ENCODE results near the gene PRMT1.

Gene PRMT1

DNA sequence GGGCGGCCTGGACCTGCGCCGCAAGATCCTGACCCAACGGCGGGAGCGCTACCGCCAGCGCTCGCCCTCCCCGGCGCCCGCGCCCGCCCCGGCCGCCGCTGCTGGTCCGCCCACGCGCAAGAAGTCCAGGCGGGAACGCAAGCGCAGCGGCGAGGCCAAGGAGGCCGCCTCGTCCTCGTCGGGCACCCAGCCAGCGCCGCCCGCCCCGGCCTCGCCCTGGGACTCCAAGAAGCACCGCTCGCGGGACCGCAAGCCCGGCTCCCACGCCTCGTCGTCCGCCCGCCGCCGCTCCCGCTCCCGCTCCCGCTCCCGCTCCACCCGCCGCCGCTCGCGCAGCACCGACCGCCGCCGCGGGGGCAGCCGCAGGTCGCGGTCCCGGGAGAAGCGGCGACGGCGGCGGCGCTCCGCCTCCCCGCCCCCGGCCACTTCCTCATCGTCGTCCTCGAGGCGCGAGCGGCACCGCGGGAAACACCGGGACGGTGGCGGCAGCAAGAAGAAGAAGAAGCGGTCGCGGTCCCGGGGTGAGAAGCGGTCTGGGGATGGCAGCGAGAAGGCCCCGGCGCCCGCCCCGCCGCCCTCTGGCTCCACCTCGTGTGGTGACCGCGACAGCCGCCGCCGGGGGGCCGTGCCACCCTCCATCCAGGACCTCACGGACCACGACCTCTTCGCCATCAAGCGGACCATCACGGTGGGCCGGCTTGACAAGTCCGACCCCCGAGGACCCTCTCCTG is 25.1 kb upstream of the PRMT1 start:
- DNase-seq (ENCODE audit: low spot score), result no peak

GRCh38 chr19:49652551-49653465 is 24.3 kb upstream of the PRMT1 start:
- no peak for DNase-seq (ENCODE audit: low spot score)

- no peak for DNase-seq (ENCODE audit: low spot score)
Measured at GRCh38 chr19:49653466-49653806, 23.6 kb upstream of the PRMT1 start.

DNA sequence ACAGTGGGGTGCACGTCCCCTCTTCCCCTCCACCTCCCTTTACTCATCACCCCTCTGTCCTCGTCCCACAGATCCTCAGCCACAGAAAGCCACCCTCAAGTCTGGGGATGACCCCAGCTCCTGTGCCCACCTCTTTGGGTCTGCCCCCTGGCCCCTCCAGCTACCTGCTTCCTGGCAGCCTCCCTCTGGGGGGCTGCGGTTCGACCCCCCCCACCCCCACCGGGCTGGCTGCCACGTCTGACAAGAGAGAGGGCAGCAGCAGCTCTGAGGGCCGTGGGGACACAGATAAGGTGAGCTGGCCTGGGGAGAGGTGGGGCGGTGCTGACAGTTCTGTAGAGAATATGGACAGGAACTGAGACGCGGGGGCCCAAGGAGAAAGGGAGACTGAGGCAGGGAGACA is 22.5 kb upstream of the PRMT1 start:
- DNase-seq (ENCODE audit: low spot score), result no peak

GRCh38 chr19:49655570-49656455 is 21.3 kb upstream of the PRMT1 start:
- no peak for DNase-seq (ENCODE audit: low spot score)

DNA sequence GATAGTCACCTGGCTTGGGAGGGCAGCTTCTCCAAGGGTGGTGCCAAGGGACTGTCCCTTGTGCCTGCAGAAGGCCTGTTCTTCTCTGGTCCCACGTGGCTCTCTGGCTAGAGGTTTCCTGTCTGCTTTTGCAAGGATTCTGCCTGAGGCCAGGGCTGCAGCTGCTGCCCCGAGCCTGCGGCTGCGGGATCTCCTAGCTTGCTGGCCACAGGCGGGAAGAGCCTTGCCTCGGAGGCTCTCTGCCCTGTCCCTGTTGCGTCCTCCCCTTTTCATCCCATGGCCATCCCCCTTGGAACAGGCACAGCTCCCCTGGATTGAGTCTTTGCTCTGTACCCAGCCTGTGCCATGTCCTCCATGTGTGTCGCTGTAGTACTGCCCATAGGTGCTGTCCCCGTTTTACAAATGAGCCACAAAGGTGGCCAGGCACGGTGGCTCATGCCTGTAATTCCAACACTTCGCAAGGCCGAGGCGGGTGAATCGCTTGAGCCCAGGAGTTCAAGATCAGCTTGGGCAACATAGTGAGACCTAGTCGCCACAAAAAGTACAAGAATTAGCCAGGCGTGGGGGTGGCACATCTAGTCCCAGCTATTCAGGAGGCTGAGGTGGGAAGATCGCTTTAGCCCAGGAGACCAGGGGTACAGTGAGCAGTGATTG is 20.5 kb upstream of the PRMT1 start:
- no peak for DNase-seq (ENCODE audit: low spot score)

DNA sequence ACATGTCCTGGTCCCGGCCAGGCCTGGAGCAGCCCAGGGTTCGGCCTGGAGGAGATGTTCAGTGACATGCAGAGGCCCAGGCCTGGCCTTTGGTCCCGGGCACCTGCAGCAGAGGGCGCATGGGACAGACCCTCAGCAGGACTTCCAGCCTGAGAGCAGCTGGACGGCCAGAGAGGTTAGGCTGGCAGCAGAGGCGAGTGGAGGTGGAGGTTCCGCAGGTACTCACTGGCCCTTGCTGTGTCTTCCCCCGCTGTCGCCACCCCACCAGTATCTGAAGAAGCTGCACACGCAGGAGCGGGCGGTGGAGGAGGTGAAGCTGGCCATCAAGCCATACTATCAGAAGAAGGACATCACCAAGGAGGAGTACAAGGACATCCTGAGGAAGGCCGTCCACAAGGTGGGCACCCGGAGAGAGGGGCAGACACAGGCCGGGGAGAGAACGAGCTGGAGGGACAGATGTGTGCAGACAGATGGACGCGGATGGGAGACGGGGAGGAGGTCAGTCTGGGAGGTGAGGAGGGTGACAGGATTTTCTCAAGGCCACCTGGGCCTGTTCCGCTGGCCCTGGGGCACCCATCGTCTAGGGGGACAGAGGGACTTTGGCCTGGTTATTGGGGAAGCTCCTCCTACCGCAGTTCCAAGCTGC is 19.5 kb upstream of the PRMT1 start:
- DNase-seq (ENCODE audit: low spot score), result no peak

GRCh38 chr19:49658139-49658517 is 18.9 kb upstream of the PRMT1 start:
- no peak for DNase-seq (ENCODE audit: low spot score)

DNA sequence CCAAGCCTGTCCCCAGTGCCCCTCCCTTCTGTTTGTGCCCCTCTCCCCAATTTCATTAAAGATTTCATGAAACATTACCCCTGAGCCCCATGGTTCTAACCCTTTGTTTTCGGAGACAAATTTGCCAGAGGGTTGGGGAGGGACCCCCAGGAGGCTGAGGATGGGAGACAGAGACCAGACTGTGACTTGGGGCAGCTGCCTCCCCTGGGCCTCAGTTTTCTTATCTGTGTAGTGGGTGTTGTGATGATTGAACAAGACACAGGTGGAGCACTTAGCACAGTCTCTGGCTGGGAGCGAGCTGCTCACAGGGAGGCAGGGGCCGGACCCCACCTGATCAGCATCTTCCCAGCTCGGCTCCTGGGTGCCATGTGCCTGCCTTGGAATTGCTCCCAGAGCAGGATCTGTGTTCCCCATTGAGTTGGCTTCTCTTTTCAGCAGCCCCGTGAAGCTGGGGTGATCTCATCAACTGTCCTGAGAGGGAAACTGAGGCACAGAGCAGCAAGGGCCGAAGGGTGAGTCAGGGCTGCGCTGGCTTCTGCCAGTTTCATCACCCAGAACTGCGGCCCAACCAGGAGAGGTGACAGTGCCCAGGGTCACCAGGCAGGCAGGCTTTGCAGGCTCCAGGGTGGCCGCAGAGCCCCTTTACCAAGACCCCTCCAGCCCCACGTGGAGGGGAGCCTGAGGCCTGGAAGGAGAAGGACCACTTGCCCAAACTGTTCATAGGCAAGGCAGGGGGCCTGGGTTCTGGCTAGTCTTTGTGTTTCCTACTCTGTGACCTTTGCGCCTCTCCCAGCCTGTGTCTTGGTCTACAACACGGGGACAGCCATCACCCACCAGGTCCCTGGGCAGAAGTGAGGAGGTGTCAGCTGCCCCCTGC is 18.3 kb upstream of the PRMT1 start:
- DNase-seq (ENCODE audit: low spot score), result no peak

- DNase-seq (ENCODE audit: low spot score), result no peak
Measured at GRCh38 chr19:49660338-49660961, 16.6 kb upstream of the PRMT1 start.

- DNase-seq (ENCODE audit: low spot score), result no peak
Measured at GRCh38 chr19:49662011-49662410, 15.1 kb upstream of the PRMT1 start.

- no peak for DNase-seq (ENCODE audit: low spot score)
Measured at GRCh38 chr19:49663224-49663623, 13.8 kb upstream of the PRMT1 start.

GRCh38 chr19:49664171-49665035 is 12.7 kb upstream of the PRMT1 start:
- peak; percentile 87 for DNase-seq (ENCODE audit: low spot score)

GRCh38 chr19:49665036-49665350 is 12.1 kb upstream of the PRMT1 start:
- DNase-seq (ENCODE audit: low spot score), result no peak

- peak; percentile 95 for DNase-seq (ENCODE audit: low spot score)
Measured at GRCh38 chr19:49665351-49666119, 11.5 kb upstream of the PRMT1 start, which contains the start of the genes BCL2L12 and IRF3. BCL2L12 (plus strand) TSS chr19:49665933; CDS start chr19:49666693, 760 bp downstream. IRF3 (minus strand) TSS chr19:49665857; CDS start chr19:49664838, 1,019 bp downstream.

- no peak for DNase-seq (ENCODE audit: low spot score)
Measured at GRCh38 chr19:49666120-49666444, 11.0 kb upstream of the PRMT1 start.

GRCh38 chr19:49667473-49667872 is 9.6 kb upstream of the PRMT1 start:
- no peak for DNase-seq (ENCODE audit: low spot score)

DNA sequence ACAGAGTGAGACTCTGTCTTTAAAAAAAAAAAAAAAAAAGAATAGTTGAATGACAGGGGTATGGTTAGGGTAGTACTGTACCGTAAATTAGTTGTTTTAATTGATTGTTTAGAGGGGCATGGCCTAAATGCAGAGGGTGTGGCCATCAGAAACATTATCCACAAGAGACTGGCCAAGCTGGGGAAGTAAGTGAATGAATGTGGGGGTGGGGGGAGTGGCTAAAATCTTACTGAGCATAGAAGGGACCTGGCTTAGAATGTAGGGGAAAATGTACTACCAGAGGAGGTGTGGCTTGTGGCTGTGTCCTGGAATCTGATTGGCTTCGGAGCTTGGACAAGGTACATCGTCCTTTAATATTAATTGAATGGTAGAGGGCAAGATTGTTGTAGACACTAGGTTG is 7.6 kb upstream of the PRMT1 start:
- DNase-seq (ENCODE audit: low spot score), result no peak
